Measurements from ENCODE around the gene TXLNB.
"Not testable (repeated sequence)": the region's sequence is repeated elsewhere in the genome, so short reads cannot be mapped to it uniquely, and the experiment has no call there.

The TXLNB gene

DNA sequence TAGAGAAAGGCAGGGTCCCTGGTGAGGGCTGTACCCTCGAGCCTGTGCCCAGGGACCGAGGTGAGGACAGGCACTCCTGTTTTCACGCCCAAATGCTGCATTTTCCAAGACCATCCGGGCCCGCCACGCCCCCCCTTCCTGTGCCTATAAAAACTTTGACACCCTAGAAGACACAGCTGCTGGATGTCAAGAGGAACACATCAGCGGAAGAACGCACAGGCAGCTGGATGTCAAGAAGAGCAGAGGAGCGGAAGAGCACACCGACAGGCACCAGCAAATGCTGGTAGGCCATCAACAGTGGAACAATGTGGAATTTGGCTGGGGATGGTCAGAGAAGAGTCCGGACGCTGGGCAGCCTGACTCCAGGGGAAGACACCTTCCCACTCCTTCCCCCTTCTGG, 56.1 kb downstream of the TXLNB start:
- TF ChIP-seq CTCF (IDR thresholded peaks at IDR 0.05; ENCODE audit: low read depth, low read length): no peak

GRCh38 chr6:139234193-139234592, 57.6 kb downstream of the TXLNB start:
- in situ Hi-C loops (cut with HindIII; ENCODE audit: low sequenced_read_pairs); H3K4me3 ChIP-seq (ENCODE audit: low read depth, low read length); DNase-seq (ENCODE audit: low read depth, low spot score): not testable (repeated sequence)

More for the DNA sequence above, 56.1 kb downstream of the TXLNB start:
- in situ Hi-C loops (cut with HindIII; ENCODE audit: low sequenced_read_pairs): no loop called here
- no peak for DNase-seq (ENCODE audit: low read depth, low spot score)
- H3K4me3 ChIP-seq (ENCODE audit: low read depth, low read length): no peak overlapping the region

DNA sequence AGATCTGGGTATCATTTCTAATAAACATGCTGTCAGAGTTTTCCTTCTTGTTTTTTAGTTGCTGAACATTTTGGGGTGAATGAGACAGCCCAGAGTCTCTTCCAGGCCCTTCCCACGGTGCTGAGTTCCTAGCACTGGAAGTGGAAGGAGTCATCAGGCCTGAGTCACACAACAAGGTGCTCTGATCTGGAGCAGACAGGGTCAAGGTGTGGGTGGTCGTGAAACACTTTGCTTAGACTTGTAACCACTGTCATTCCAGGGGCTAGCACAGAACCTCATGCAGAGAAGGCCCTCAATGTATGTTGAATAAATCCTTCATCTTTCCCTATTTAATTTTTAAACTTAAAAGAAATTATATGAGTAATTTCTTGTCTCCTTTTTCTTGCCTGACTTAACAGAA, 60.6 kb downstream of the TXLNB start:
- TF ChIP-seq CTCF (IDR thresholded peaks at IDR 0.05; ENCODE audit: low read depth, low read length): no peak
- no peak for DNase-seq (ENCODE audit: low read depth, low spot score)
- in situ Hi-C loops (cut with HindIII; ENCODE audit: low sequenced_read_pairs): no loop called here
- H3K4me3 ChIP-seq (ENCODE audit: low read depth, low read length): no peak overlapping the region

GRCh38 chr6:139230391-139230840, 61.4 kb downstream of the TXLNB start:
- TF ChIP-seq CTCF (IDR thresholded peaks at IDR 0.05; ENCODE audit: low read depth, low read length): peak; percentile 18
- no peak overlapping the region for H3K4me3 ChIP-seq (ENCODE audit: low read depth, low read length)
- in situ Hi-C loops (cut with HindIII; ENCODE audit: low sequenced_read_pairs): no loop called here
- DNase-seq (ENCODE audit: low read depth, low spot score): peak; percentile 36

DNA sequence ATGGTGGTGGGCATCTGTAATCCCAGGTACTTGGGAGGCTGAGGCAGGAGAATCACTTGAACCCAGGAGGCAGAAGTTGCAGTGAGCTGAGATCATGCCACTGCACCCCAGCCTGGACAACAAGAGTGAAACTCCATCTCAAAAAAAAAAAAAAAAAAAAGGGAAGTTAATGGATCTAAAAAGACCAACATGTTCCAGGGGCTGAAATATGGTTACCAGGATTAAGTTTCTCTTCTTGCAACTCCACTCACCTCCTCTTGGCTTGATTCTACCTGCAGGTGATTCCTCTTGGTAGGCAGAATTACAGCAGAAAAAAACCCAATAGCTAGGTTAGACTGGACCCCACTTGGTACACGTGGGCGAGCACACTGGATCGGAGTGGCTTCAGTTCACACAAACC, 63.4 kb downstream of the TXLNB start:
- in situ Hi-C loops (cut with HindIII; ENCODE audit: low sequenced_read_pairs); H3K4me3 ChIP-seq (ENCODE audit: low read depth, low read length); DNase-seq (ENCODE audit: low read depth, low spot score): not testable (repeated sequence)

GRCh38 chr6:139219746-139220145, 72.1 kb downstream of the TXLNB start:
- no peak overlapping the region for H3K4me3 ChIP-seq (ENCODE audit: low read depth, low read length)
- no peak for TF ChIP-seq CTCF (IDR thresholded peaks at IDR 0.05; ENCODE audit: low read depth, low read length)
- in situ Hi-C loops (cut with HindIII; ENCODE audit: low sequenced_read_pairs): no loop called here

GRCh38 chr6:139219271-139219729, 72.5 kb downstream of the TXLNB start:
- DNase-seq (ENCODE audit: low read depth, low spot score): peak; percentile 94
- H3K4me3 ChIP-seq (ENCODE audit: low read depth, low read length): no peak overlapping the region
- in situ Hi-C loops (cut with HindIII; ENCODE audit: low sequenced_read_pairs): no loop called here
- peak; percentile 88 for TF ChIP-seq CTCF (IDR thresholded peaks at IDR 0.05; ENCODE audit: low read depth, low read length)

More at GRCh38 chr6:139219746-139220145, 72.1 kb downstream of the TXLNB start:
- DNase-seq (ENCODE audit: low read depth, low spot score): no peak

GRCh38 chr6:139212460-139212859, 79.3 kb downstream of the TXLNB start:
- H3K4me3 ChIP-seq (ENCODE audit: low read depth, low read length); in situ Hi-C loops (cut with HindIII; ENCODE audit: low sequenced_read_pairs); DNase-seq (ENCODE audit: low read depth, low spot score): not testable (repeated sequence)

- H3K4me3 ChIP-seq (ENCODE audit: low read depth, low read length); DNase-seq (ENCODE audit: low read depth, low spot score); in situ Hi-C loops (cut with HindIII; ENCODE audit: low sequenced_read_pairs): not testable (repeated sequence)
These were observed 81.0 kb downstream of the TXLNB start for GRCh38 chr6:139210766-139211165.

Measured in astrocyte of the spinal cord (primary cell).